IPS-NIHi11 (cell line): Measurements from ENCODE around the gene IDUA.

Source experiments
- DNase-seq: peaks from one replicate; pipeline ENCODE4 v3.0.0; 2012; ENCODE audit warnings: mixed read lengths, low spot score

Gene IDUA

GRCh38 chr4:1031956-1032795 lies 45.3 kb downstream of the IDUA start:
- peak; percentile 77 for DNase-seq

GRCh38 chr4:1032861-1033260 lies 46.0 kb downstream of the IDUA start:
- no peak for DNase-seq

GRCh38 chr4:1033840-1034551 lies 47.2 kb downstream of the IDUA start:
- DNase-seq, result no peak

- DNase-seq, result no peak
Measured at GRCh38 chr4:1035510-1035909, 48.7 kb downstream of the IDUA start.

- no peak for DNase-seq
Measured at GRCh38 chr4:1036095-1036494, 49.3 kb downstream of the IDUA start.

- DNase-seq, result no peak
Measured at GRCh38 chr4:1036976-1037810, 50.3 kb downstream of the IDUA start.

- DNase-seq, result no peak
Measured at GRCh38 chr4:1038948-1039492, 52.2 kb downstream of the IDUA start.

- DNase-seq, result peak; percentile 76
Measured at GRCh38 chr4:1039493-1040343, 52.9 kb downstream of the IDUA start.

- DNase-seq, result no peak
Measured at GRCh38 chr4:1040344-1041146, 53.7 kb downstream of the IDUA start.

GRCh38 chr4:1041147-1041935 lies 54.5 kb downstream of the IDUA start:
- DNase-seq, result no peak

- DNase-seq, result no peak
Measured at GRCh38 chr4:1041936-1042330, 55.1 kb downstream of the IDUA start.

- no peak for DNase-seq
Measured at GRCh38 chr4:1042352-1043055, 55.7 kb downstream of the IDUA start.

- DNase-seq, result no peak
Measured at GRCh38 chr4:1043162-1043561, 56.3 kb downstream of the IDUA start.

GRCh38 chr4:1043651-1044468 lies 57.0 kb downstream of the IDUA start:
- DNase-seq, result peak; percentile 60

- no peak for DNase-seq
Measured at GRCh38 chr4:1044469-1045192, 57.8 kb downstream of the IDUA start.

- DNase-seq, result no peak
Measured at GRCh38 chr4:1045193-1045594, 58.4 kb downstream of the IDUA start.

GRCh38 chr4:1045595-1046201 lies 58.9 kb downstream of the IDUA start:
- DNase-seq, result no peak
